ENCODE results near the gene IQCH.

- TF ChIP-seq CTCF (IDR thresholded peaks at IDR 0.05) = peak in 3 of 4 experiments; percentile 14 to 48 (median 35)
- TF ChIP-seq POLR2A (IDR thresholded peaks at IDR 0.05) = no peak
Measured at GRCh38 chr15:67501177-67501835, 246.7 kb downstream of the IQCH start.
